ENCODE measurements around the gene NUS1. TPM values are rescaled to one million over a fixed set of nuclear protein-coding genes. Genes with fewer than 3 reads are reported as not detected.

NUS1 gene
- total RNA-seq, 1 experiment from 2014 or later = 22.2 TPM

DNA sequence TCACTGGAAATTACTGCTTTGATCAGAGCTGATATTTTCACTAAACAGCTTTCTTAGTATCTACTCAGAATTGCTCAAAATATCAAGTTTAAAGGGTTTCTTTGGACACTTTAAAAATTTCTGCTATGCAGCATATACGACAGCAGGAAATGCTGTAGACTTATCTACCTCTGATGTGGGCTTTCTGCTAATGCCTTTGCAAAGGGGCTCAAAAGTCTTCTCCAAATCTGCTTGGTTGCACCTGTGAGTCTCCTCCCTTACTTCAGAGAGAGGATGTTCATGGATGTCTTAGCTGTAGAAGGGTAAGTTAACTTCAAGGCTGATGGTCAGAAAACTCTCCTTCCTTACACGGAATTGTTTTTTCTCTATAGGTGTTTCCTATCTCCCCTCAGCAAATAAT lies 19.9 kb upstream of the NUS1 start:
- H3K9me3 ChIP-seq (ENCODE audit: insufficient read depth, low read depth) = no peaks in the 10 kb centered on the region
- no peak overlapping the region for H2AFZ ChIP-seq
- H3K27me3 ChIP-seq (ENCODE audit: insufficient read depth, low read depth) = no peaks in the 10 kb centered on the region
- no peaks in the 10 kb centered on the region for H3K36me3 ChIP-seq (ENCODE audit: low read depth)
- BruUV-seq (replicated peaks) = no TSS peak
- no peak overlapping the region for H3K27ac ChIP-seq
- H3K4me2 ChIP-seq = no peak overlapping the region
- H3F3A ChIP-seq (ENCODE audit: insufficient read depth, low read depth) = no peaks in the 10 kb centered on the region
- no peaks in the 10 kb centered on the region for H3K9me2 ChIP-seq (ENCODE audit: insufficient read depth)
- H4K20me1 ChIP-seq (ENCODE audit: insufficient read depth) = no peaks in the 10 kb centered on the region
- POLR2A ChIA-PET (ENCODE audit: unreplicated experiment) = no interaction called here
- H3K4me3 ChIP-seq = no peak overlapping the region
- no peak for DNase-seq
- no peaks in the 10 kb centered on the region for H3K79me2 ChIP-seq (ENCODE audit: low read depth)
- no peaks in the 10 kb centered on the region for H3K4me1 ChIP-seq (replicated peaks; ENCODE audit: insufficient read depth)
- intact Hi-C loops (cut with micrococcal nuclease; ENCODE audit: unreplicated experiment) = no loop called here
- TF ChIP-seq EZH2 (IDR thresholded peaks at IDR 0.05; ENCODE audit: low read depth) (no peak), CTCF (conservative IDR thresholded peaks at IDR 0.05) (no peak)
- CTCF ChIA-PET = no interaction called here

GRCh38 chr6:117666881-117667280 lies 8.4 kb upstream of the NUS1 start:
- CTCF ChIA-PET = no interaction called here
- intact Hi-C loops (cut with micrococcal nuclease; ENCODE audit: unreplicated experiment) = no loop called here

DNA sequence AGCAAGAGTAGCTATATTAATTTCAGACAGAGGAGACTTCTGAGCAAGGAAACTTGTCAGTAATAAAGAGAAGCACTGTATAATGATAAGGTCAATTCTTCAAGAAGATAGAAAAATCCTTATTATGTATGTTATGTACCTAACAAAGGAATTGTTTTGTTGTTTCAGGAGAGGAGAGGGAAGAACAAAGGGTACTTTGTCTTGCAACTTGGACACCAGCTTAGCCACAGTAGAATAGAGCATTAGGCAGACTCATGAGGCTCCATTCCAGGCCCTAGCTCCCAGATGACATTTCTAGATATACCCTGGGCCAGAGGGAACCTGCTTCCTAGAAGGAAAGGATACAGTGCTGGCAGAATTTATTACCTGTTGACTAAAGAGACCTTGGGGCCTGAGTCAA lies 6.5 kb upstream of the NUS1 start:
- CTCF ChIA-PET = no interaction called here
- H3K4me2 ChIP-seq = no peak overlapping the region
- POLR2A ChIA-PET (ENCODE audit: unreplicated experiment) = no interaction called here

More at GRCh38 chr6:117666881-117667280, 8.4 kb upstream of the NUS1 start:
- Histone ChIP-seq H3K27ac (no peak overlapping the region), H3K9me2 (ENCODE audit: insufficient read depth) (no peaks in the 10 kb centered on the region), H3F3A (ENCODE audit: insufficient read depth, low read depth) (no peaks in the 10 kb centered on the region), H3K36me3 (ENCODE audit: low read depth) (no peaks in the 10 kb centered on the region), H2AFZ (no peak overlapping the region), H3K4me2 (no peak overlapping the region), H3K79me2 (ENCODE audit: low read depth) (no peaks in the 10 kb centered on the region), H3K4me3 (no peak overlapping the region), H4K20me1 (ENCODE audit: insufficient read depth) (no peaks in the 10 kb centered on the region), H3K4me1 (replicated peaks; ENCODE audit: insufficient read depth) (no peaks in the 10 kb centered on the region), H3K9me3 (ENCODE audit: insufficient read depth, low read depth) (no peaks in the 10 kb centered on the region), H3K27me3 (ENCODE audit: insufficient read depth, low read depth) (no peaks in the 10 kb centered on the region)
- BruUV-seq (replicated peaks) = no TSS peak
- no peak for DNase-seq
- no peak for TF ChIP-seq CTCF (conservative IDR thresholded peaks at IDR 0.05)
- no peak for TF ChIP-seq EZH2 (IDR thresholded peaks at IDR 0.05; ENCODE audit: low read depth)
- POLR2A ChIA-PET (ENCODE audit: unreplicated experiment) = no interaction called here

More for the DNA sequence above, 6.5 kb upstream of the NUS1 start:
- no peak for DNase-seq
- no TSS peak for BruUV-seq (replicated peaks)
- no peaks in the 10 kb centered on the region for H3F3A ChIP-seq (ENCODE audit: insufficient read depth, low read depth)
- no peaks in the 10 kb centered on the region for H3K4me1 ChIP-seq (replicated peaks; ENCODE audit: insufficient read depth)
- no peak overlapping the region for H2AFZ ChIP-seq
- H3K9me2 ChIP-seq (ENCODE audit: insufficient read depth) = no peaks in the 10 kb centered on the region
- TF ChIP-seq EZH2 (IDR thresholded peaks at IDR 0.05; ENCODE audit: low read depth) = no peak
- TF ChIP-seq CTCF (conservative IDR thresholded peaks at IDR 0.05) = no peak
- H3K36me3 ChIP-seq (ENCODE audit: low read depth) = no peaks in the 10 kb centered on the region
- H3K4me3 ChIP-seq = no peak overlapping the region
- no peaks in the 10 kb centered on the region for H3K79me2 ChIP-seq (ENCODE audit: low read depth)
- H3K27me3 ChIP-seq (ENCODE audit: insufficient read depth, low read depth) = no peaks in the 10 kb centered on the region
- H3K9me3 ChIP-seq (ENCODE audit: insufficient read depth, low read depth) = no peaks in the 10 kb centered on the region
- no peak overlapping the region for H3K27ac ChIP-seq
- no peaks in the 10 kb centered on the region for H4K20me1 ChIP-seq (ENCODE audit: insufficient read depth)
- intact Hi-C loops (cut with micrococcal nuclease; ENCODE audit: unreplicated experiment) = no loop called here

Data from PC-9 (cell line).